ENCODE data around the gene C19orf44.

GRCh38 chr19:16509141-16510061 lies 13.2 kb downstream of the C19orf44 start:
- TF ChIP-seq CTCF (conservative IDR thresholded peaks at IDR 0.05; ENCODE audit: low read length): no peak
- TF ChIP-seq EZH2phosphoT487 (IDR thresholded peaks at IDR 0.05; ENCODE audit: borderline replicate concordance): no peak
